22Rv1 (cell line): Measurements from ENCODE around the gene SCUBE3.
A peak's percentile ranks its signal among the peaks of the same experiment; 100 is the strongest.

Source experiments
- CTCF ChIP-seq: fragments of 450-650 bp; IDR thresholded peaks from 2 replicates; pipeline ENCODE4 v1.5.1; 2017; ENCODE audit warnings: mild to moderate bottlenecking
- ZFX ChIP-seq: fragments of 450-650 bp; IDR thresholded peaks from 2 replicates; pipeline ENCODE4 v1.6.1; 2017; ENCODE audit warnings: antibody characterized with exemption, borderline replicate concordance

GRCh38 chr6:35202066-35202546 lies 11.7 kb upstream of the SCUBE3 start:
- TF ChIP-seq CTCF, result peak; percentile 28; the same call in 1 of the 2 replicates
- TF ChIP-seq ZFX, result no peak
